Spinal cord (tissue), 10 donors: Measurements from ENCODE around the gene ZNF786. TPM values are rescaled to one million over a fixed set of nuclear protein-coding genes. Genes with fewer than 3 reads are reported as not detected.

ENCODE experiments used
- DNase-seq, 6 donors: peaks; one replicate each; pipeline versions ENCODE4 v3.0.0 to v3.0.0-alpha.2; 2013 to 2015; ENCODE audit warnings: low spot score in 6 of 6, low read depth in 4 of 6
- H3K27ac ChIP-seq: one replicate; pipeline ENCODE4 v1.5.1; 2013; ENCODE audit warnings: low read depth, low read length, control low read depth
- H3K27me3 ChIP-seq: one replicate; pipeline ENCODE4 v1.6.1; 2013; ENCODE audit warnings: low read length; ENCODE audit not compliant: control insufficient read depth, insufficient read depth
- H3K36me3 ChIP-seq: one replicate; pipeline ENCODE4 v1.6.1; 2013; ENCODE audit warnings: low read length; ENCODE audit not compliant: control insufficient read depth, insufficient read depth
- H3K4me1 ChIP-seq: one replicate; pipeline ENCODE4 v1.6.1; 2013; ENCODE audit warnings: low read length; ENCODE audit not compliant: control insufficient read depth, insufficient read depth
- H3K4me3 ChIP-seq: one replicate; pipeline ENCODE4 v1.5.1; 2013; ENCODE audit warnings: low read depth, low read length, control low read depth
- H3K9me3 ChIP-seq: one replicate; pipeline ENCODE4 v1.6.1; 2013; ENCODE audit warnings: low read length; ENCODE audit not compliant: control insufficient read depth, insufficient read depth
- WGBS: methylation state at CpG from one replicate; pipeline ENCODE4 v1.1.5; 2013; ENCODE audit warnings: missing lambda C conversion rate; ENCODE audit not compliant: insufficient coverage; 5-methylcytosine and 5-hydroxymethylcytosine counted together
- long read RNA-seq, 4 donors: transcript quantifications; one replicate each; lab custom pipeline, GENCODE V29; 2026
- polyA plus RNA-seq, 2 donors: library from polyadenylated mRNA; unstranded; fragments of 120-200 nt; gene quantifications; one replicate each; pipeline ENCODE4 v1.2.1, GENCODE V29; 2013; ENCODE audit not compliant: insufficient read length in 2 of 2
- total RNA-seq, 2 donors: library from RNA; depleted of rRNA in 1 of 2; stranded (reverse); fragments of 120-200 nt in 1 of 2; fragments of >200 nt in 1 of 2; gene quantifications; one replicate each; pipeline versions ENCODE4 v1.2.3 to v1.2.4, GENCODE V29; 2013 to 2014
- donor health status: healthy.

The ZNF786 gene, protein sequence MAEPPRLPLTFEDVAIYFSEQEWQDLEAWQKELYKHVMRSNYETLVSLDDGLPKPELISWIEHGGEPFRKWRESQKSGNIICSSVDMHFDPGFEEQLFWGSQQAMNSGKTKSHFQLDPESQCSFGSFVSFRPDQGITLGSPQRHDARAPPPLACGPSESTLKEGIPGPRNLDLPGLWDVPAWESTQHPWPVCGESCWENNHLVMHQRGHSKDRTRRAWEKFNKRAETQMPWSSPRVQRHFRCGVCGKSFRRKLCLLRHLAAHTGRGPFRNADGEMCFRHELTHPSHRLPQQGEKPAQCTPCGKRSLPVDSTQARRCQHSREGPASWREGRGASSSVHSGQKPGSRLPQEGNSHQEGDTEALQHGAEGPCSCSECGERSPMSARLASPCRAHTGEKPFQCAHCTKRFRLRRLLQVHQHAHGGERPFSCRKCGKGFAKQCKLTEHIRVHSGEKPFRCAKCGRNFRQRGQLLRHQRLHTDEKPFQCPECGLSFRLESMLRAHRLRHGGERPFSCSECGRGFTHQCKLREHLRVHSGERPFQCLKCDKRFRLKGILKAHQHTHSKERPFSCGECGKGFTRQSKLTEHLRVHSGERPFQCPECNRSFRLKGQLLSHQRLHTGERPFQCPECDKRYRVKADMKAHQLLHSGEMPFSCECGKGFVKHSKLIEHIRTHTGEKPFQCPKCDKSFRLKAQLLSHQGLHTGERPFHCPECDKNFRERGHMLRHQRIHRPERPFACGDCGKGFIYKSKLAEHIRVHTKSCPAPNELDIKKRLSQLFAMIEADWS
- total RNA-seq (1 to 10 TPM; 9.6 to 9.7 TPM), polyA plus RNA-seq (10 to 100 TPM; 10.2 to 10.8 TPM)
- long read RNA-seq, donor 1, partial matches to known transcripts, result 0 of 3 reads
- long read RNA-seq, donor 1, other reads (novel, unspliced or antisense), result 0 of 3 reads
- long read RNA-seq, donor 2, partial matches to known transcripts, result 0 of 1 reads
- long read RNA-seq, donor 2, other reads (novel, unspliced or antisense), result 0 of 1 reads
- long read RNA-seq, donor 3, partial matches to known transcripts, result 0 of 2 reads
- long read RNA-seq, donor 3, other reads (novel, unspliced or antisense), result 0 of 2 reads
- long read RNA-seq, donor 4, partial matches to known transcripts, result 0 of 3 reads
- long read RNA-seq, donor 4, other reads (novel, unspliced or antisense), result 0 of 3 reads

DNA sequence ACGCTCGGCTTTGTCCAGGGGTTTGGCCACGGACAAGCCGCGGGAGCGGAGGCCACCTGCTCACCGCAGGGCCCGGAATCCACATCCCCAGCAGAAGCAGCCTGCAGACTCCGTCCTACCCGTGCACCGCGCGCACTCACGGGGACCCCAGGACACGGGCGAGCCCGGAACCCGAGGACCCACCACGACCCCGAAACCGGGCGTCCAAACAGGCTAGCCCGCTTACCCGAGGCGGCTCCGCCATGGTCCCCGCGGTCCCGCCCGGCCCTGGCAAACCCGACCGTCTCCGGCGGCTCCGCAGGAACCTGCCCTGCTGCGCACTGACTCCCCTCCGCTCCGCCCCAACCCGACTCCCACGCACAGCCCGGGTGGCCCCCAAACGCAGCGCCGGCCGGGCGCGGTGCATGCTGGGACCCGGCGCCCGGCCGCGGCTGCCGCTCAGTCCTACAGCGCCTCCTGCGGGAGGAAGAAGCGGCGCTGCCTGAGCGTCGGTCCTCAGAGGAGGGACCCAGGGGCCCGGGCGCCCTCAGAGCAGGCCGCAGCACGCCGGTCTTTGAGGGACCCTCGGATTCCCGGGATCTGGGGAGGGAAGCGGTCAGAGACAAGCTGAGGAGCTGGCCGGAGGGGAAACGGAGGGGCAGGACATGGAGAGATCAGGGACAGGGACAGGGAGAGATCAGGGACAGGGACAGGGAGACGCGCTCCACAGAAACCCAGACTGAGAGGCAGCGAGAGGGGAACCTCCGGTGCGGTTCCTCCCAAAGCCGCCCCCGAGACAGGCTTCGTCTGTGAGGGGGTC lies at the start of gene ZNF786:
TSS of gene ZNF786 (minus strand) at position 322 of the 799 bp plus-strand sequence. CDS start at position 244, 78 bp downstream.
- peak; percentile 81 to 97 (median 89) for DNase-seq
- 0% methylated on average over 77 of the region's 77 CpGs for WGBS
- Histone ChIP-seq H3K27ac (peak within 1 kb of the TSS; percentile 97), H3K9me3 (no peaks in the 10 kb centered on the region), H3K4me3 (peak within 1 kb of the TSS; percentile 84), H3K27me3 (no peaks in the 10 kb centered on the region), H3K36me3 (peaks cover 4% of the 10 kb centered on the region), H3K4me1 (peaks cover 19% of the 10 kb centered on the region)

- no peak overlapping the region for H3K4me3 ChIP-seq
- no peak for DNase-seq
- H3K27ac ChIP-seq, result no peak overlapping the region
- WGBS, result 100% methylated on average over 4 of the region's 9 CpGs
- H3K36me3 ChIP-seq, result peaks cover 7% of the 10 kb centered on the region
- no peaks in the 10 kb centered on the region for H3K27me3 ChIP-seq
- no peaks in the 10 kb centered on the region for H3K4me1 ChIP-seq
- H3K9me3 ChIP-seq, result no peaks in the 10 kb centered on the region
Measured at GRCh38 chr7:149136118-149136517, 45.6 kb upstream of the ZNF786 start.

GRCh38 chr7:149133028-149133710 lies 42.7 kb upstream of the ZNF786 start:
- Histone ChIP-seq H3K9me3 (no peaks in the 10 kb centered on the region), H3K27me3 (no peaks in the 10 kb centered on the region), H3K4me1 (peaks cover 3% of the 10 kb centered on the region), H3K27ac (no peak overlapping the region), H3K4me3 (no peak overlapping the region), H3K36me3 (peaks cover 10% of the 10 kb centered on the region)
- DNase-seq, result no peak
- WGBS, result no CpG with 5 or more reads among the region's 2 CpGs

GRCh38 chr7:149130572-149131198 lies 40.2 kb upstream of the ZNF786 start:
- Histone ChIP-seq H3K36me3 (peaks cover 7% of the 10 kb centered on the region), H3K27me3 (no peaks in the 10 kb centered on the region), H3K4me1 (peaks cover 5% of the 10 kb centered on the region), H3K27ac (no peak overlapping the region), H3K4me3 (no peak overlapping the region), H3K9me3 (no peaks in the 10 kb centered on the region)
- no peak for DNase-seq
- 100% methylated on average over 4 of the region's 5 CpGs for WGBS

DNA sequence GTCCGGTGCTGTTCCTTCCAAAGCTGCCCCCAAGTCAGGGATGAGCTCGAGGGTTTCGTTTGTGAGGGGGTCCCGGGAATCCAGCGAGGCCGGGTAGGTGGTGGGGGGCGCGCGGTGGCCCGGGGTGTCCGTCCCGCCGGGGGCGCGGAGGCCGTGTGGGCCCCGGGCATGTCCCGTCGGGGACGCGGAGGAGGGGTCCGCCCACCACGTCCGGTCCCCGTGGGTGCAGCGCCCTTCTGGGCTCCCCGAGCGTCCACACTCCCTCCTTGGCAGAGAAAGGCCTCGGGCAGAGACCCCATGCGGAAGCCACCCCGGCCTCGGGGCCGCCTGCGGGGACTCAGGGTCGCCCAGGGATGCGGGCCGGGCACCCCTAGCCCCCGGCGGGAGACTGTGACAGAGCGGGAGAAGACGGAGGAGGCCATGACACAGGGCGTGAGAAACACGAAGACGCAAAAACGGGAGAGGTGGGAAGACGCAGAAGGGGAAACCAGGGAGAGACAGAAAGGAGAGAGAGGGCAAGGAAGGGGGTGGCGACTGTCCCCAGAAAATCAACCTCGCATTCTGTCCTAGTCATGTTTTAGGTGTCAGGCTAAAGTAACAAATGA lies 36.2 kb upstream of the ZNF786 start:
- Histone ChIP-seq H3K27me3 (no peaks in the 10 kb centered on the region), H3K4me3 (peak overlapping the region; percentile 96), H3K27ac (peak overlapping the region; percentile 97), H3K4me1 (peaks cover 10% of the 10 kb centered on the region), H3K9me3 (no peaks in the 10 kb centered on the region), H3K36me3 (peaks cover 7% of the 10 kb centered on the region)
- under 1% methylated on average over 48 of the region's 48 CpGs for WGBS
- DNase-seq, result peak in 3 of 6 donors; percentile 22 to 76 (median 46)

- peak within 1 kb of the TSS; percentile 96 for H3K4me3 ChIP-seq
- peak; percentile 83 to 98 (median 94) for DNase-seq
- H3K27me3 ChIP-seq, result no peaks in the 10 kb centered on the region
- H3K36me3 ChIP-seq, result peaks cover 2% of the 10 kb centered on the region
- under 1% methylated on average over 72 of the region's 72 CpGs for WGBS
- H3K4me1 ChIP-seq, result peaks cover 10% of the 10 kb centered on the region
- H3K27ac ChIP-seq, result peak within 1 kb of the TSS; percentile 97
- H3K9me3 ChIP-seq, result no peaks in the 10 kb centered on the region
Measured at GRCh38 chr7:149125863-149126661, 35.5 kb upstream of the ZNF786 start, which contains the start of gene ZNF425. ZNF425 (minus strand) TSS chr7:149126324; CDS start chr7:149126213, 111 bp downstream.

- Histone ChIP-seq H3K4me1 (peaks cover 10% of the 10 kb centered on the region), H3K27ac (peak overlapping the region; percentile 97), H3K9me3 (no peaks in the 10 kb centered on the region), H3K36me3 (peaks cover 2% of the 10 kb centered on the region), H3K27me3 (no peaks in the 10 kb centered on the region), H3K4me3 (peak overlapping the region; percentile 96)
- WGBS, result 8% methylated on average over 17 of the region's 21 CpGs
- peak in 1 of 6 donors; percentile 10 for DNase-seq
Measured at GRCh38 chr7:149125189-149125862, 34.8 kb upstream of the ZNF786 start.
